ENCODE data around the gene KIAA0825. TPM values are rescaled to one million over a fixed set of nuclear protein-coding genes. Genes with fewer than 3 reads are reported as not detected.

Gene KIAA0825
- total RNA-seq, 1 experiment from 2014 or later, result 1.3 TPM

DNA sequence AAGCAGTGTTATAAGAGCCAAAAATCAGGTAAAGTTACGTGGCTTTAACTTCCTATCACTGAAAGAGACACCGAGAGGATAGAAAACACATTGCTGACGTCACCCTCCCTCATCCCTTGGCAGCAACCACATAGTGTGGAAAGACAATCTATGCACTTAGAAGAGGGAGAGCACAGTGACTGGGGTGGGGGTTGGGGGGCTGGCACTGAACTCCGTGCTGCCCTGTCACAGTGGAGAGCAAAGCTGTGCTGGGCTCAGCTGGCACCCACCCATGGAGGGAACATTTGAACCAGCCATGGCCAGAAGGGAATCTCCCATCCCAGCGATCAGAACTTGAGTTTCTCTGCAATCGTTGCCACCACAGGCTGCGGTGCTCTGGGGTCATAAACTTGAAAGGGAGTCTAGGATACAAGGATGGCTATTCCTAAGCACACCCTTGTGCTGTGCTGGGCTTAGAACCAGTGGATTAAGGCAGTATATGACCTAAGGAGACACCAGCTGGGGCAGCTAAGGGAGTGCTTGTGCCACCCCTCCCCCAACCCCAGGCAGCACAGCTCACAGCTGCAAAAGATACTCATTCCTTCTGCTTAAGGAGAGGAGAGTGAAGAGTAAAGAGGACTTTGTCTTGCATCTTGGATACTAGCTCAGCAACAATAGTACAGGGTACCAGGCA, 73.4 kb downstream of the KIAA0825 start (continued):
- TF ChIP-seq AR (CRISPR knock-in tag; IDR thresholded peaks at IDR 0.05), result no peak
- TF ChIP-seq CREM (CRISPR knock-in tag; IDR thresholded peaks at IDR 0.05), result no peak
- no peak for TF ChIP-seq SMAD3 (CRISPR knock-in tag; IDR thresholded peaks at IDR 0.05; ENCODE audit: borderline replicate concordance)
- TF ChIP-seq TP53 (CRISPR knock-in tag; IDR thresholded peaks at IDR 0.05), result no peak

DNA sequence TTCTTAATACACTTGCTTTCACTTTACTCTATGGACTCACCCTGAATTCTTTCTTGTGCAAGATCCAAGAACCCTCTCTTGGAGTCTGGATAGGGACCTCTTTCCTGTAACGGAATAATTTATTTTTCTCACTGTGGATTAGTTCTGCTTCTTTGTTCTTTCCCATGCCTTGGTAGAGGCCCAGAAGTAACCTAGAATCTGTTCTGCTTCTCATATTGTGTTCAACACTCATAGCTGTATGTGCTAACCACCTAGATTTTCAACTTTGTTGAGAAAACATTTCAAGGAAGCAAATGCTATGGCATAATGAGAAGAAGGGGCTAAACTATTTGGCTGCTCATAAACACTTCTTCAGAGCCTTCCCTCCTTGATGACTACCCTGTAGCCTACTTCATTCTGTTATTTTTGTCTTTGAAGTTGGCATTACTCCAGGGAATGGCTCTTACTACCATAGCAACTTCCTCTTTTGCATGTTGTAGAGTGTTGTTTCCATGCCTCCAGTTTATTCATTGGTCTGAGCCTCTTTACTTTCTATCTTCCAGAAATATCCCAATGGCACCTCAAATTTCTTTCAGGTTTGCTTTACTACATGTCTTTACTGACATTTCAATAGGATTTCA, 74.3 kb downstream of the KIAA0825 start:
- TF ChIP-seq MLX (CRISPR knock-in tag; IDR thresholded peaks at IDR 0.05) (no peak), CBFB (CRISPR knock-in tag; IDR thresholded peaks at IDR 0.05; ENCODE audit: low read depth) (no peak), ZNF396 (CRISPR knock-in tag; IDR thresholded peaks at IDR 0.05; ENCODE audit: borderline replicate concordance) (no peak), TCF7 (CRISPR knock-in tag; IDR thresholded peaks at IDR 0.05; ENCODE audit: low read depth) (no peak)
- Mint-ChIP-seq H3K27ac (no peak overlapping the region), H3K9me3 (peaks cover 66% of the 10 kb centered on the region), H3K4me1 (no peaks in the 10 kb centered on the region), H3K27me3 (ENCODE audit: low read depth) (peaks cover 5% of the 10 kb centered on the region; the same call in 1 of the 2 replicates), H3K36me3 (peaks cover 57% of the 10 kb centered on the region), H3K4me3 (no peak overlapping the region)
- DNase-seq (ENCODE audit: low spot score), result no peak
- no peak for ATAC-seq
- ChIA-PET CTCF (no interaction called here), POLR2A (no interaction called here)

GRCh38 chr5:94540856-94541494, 77.4 kb downstream of the KIAA0825 start:
- peaks cover 84% of the 10 kb centered on the region for H3K9me3 Mint-ChIP-seq
- peaks cover 80% of the 10 kb centered on the region for H3K36me3 Mint-ChIP-seq
- TF ChIP-seq CBFB (CRISPR knock-in tag; IDR thresholded peaks at IDR 0.05; ENCODE audit: low read depth), result no peak
- TF ChIP-seq FOXK1 (CRISPR knock-in tag; IDR thresholded peaks at IDR 0.05), result no peak
- no peak for TF ChIP-seq ZNF232 (CRISPR knock-in tag; IDR thresholded peaks at IDR 0.05)
- no peak for TF ChIP-seq ATF1 (CRISPR knock-in tag; IDR thresholded peaks at IDR 0.05)
- no peak for TF ChIP-seq PREB (CRISPR knock-in tag; IDR thresholded peaks at IDR 0.05; ENCODE audit: borderline replicate concordance)
- no peak for TF ChIP-seq CREB1 (CRISPR knock-in tag; IDR thresholded peaks at IDR 0.05)
- TF ChIP-seq, protein P1, sequence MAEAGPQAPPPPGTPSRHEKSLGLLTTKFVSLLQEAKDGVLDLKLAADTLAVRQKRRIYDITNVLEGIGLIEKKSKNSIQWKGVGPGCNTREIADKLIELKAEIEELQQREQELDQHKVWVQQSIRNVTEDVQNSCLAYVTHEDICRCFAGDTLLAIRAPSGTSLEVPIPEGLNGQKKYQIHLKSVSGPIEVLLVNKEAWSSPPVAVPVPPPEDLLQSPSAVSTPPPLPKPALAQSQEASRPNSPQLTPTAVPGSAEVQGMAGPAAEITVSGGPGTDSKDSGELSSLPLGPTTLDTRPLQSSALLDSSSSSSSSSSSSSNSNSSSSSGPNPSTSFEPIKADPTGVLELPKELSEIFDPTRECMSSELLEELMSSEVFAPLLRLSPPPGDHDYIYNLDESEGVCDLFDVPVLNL (CRISPR knock-in tag; IDR thresholded peaks at IDR 0.05; ENCODE audit: borderline replicate concordance, low read depth), result no peak
- no peak for TF ChIP-seq ZNF671 (CRISPR knock-in tag; IDR thresholded peaks at IDR 0.05)
- TF ChIP-seq, protein P2, sequence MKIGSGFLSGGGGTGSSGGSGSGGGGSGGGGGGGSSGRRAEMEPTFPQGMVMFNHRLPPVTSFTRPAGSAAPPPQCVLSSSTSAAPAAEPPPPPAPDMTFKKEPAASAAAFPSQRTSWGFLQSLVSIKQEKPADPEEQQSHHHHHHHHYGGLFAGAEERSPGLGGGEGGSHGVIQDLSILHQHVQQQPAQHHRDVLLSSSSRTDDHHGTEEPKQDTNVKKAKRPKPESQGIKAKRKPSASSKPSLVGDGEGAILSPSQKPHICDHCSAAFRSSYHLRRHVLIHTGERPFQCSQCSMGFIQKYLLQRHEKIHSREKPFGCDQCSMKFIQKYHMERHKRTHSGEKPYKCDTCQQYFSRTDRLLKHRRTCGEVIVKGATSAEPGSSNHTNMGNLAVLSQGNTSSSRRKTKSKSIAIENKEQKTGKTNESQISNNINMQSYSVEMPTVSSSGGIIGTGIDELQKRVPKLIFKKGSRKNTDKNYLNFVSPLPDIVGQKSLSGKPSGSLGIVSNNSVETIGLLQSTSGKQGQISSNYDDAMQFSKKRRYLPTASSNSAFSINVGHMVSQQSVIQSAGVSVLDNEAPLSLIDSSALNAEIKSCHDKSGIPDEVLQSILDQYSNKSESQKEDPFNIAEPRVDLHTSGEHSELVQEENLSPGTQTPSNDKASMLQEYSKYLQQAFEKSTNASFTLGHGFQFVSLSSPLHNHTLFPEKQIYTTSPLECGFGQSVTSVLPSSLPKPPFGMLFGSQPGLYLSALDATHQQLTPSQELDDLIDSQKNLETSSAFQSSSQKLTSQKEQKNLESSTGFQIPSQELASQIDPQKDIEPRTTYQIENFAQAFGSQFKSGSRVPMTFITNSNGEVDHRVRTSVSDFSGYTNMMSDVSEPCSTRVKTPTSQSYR (CRISPR knock-in tag; IDR thresholded peaks at IDR 0.05), result no peak
- TF ChIP-seq, protein P3, sequence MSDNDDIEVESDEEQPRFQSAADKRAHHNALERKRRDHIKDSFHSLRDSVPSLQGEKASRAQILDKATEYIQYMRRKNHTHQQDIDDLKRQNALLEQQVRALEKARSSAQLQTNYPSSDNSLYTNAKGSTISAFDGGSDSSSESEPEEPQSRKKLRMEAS (CRISPR knock-in tag; IDR thresholded peaks at IDR 0.05), result no peak
- TF ChIP-seq, protein P4, sequence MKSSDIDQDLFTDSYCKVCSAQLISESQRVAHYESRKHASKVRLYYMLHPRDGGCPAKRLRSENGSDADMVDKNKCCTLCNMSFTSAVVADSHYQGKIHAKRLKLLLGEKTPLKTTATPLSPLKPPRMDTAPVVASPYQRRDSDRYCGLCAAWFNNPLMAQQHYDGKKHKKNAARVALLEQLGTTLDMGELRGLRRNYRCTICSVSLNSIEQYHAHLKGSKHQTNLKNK (CRISPR knock-in tag; IDR thresholded peaks at IDR 0.05), result no peak
- TF ChIP-seq NFATC4 (CRISPR knock-in tag; IDR thresholded peaks at IDR 0.05), result no peak
- no peak for TF ChIP-seq ELF4 (CRISPR knock-in tag; IDR thresholded peaks at IDR 0.05; ENCODE audit: low read depth)
- no peak for TF ChIP-seq SMAD3 (CRISPR knock-in tag; IDR thresholded peaks at IDR 0.05; ENCODE audit: borderline replicate concordance)
- TF ChIP-seq SMAD4 (CRISPR knock-in tag; IDR thresholded peaks at IDR 0.05), result no peak

More at GRCh38 chr5:94540856-94541494, 77.4 kb downstream of the KIAA0825 start:
- no peak overlapping the region for H3K27ac Mint-ChIP-seq
- CTCF ChIA-PET, result no interaction called here
- no peaks in the 10 kb centered on the region for H3K4me1 Mint-ChIP-seq
- peaks cover 5% of the 10 kb centered on the region; the same call in 1 of the 2 replicates for H3K27me3 Mint-ChIP-seq (ENCODE audit: low read depth)
- POLR2A ChIA-PET, result no interaction called here
- H3K4me3 Mint-ChIP-seq, result no peak overlapping the region
- no peak for DNase-seq (ENCODE audit: low spot score)
- no peak for ATAC-seq
